ENCODE results near the gene HTR3B. TPM values are rescaled to one million over a fixed set of nuclear protein-coding genes. Genes with fewer than 3 reads are reported as not detected.

HTR3B gene
- total and polyA plus RNA-seq, 10 of the 15 experiments (the other 5 are each of a cell fraction or from before 2014, with no cell fraction given) = not detected

DNA sequence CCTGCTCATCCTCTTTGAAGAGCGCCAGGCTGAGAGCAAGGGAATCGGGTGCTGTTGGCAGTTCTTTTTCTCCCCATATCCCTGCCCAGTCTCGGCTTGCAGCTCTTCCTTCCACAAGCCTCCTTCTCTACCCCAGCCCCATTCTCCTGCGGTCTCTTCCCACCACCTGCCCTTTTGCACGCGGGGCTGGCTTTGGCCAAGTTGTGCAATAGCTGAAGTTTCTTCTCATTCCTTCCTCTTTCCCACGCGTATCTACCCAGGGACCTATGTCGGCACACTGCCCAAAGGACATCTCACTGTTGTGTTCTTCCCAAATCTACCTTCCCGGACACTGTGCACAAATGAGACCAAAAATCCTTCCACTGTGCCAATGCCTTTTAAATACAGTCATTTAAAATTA is 48.0 kb downstream of the HTR3B start:
- H3K27me3 ChIP-seq (replicated peaks in 1 of 2; ENCODE audit: control insufficient read depth in 2 of 2, insufficient read depth in 2 of 2, low read length in 1 of 2) = peaks cover 0 to 4% of the 10 kb centered on the region in 2 experiments; a peak in 3 of 4 replicates
- ChIA-PET SMC1A (ENCODE audit: uncharacterized antibody, unreplicated experiment) (no interaction called here), CTCF (no interaction called here), POLR2A (no interaction called here), RAD21 (ENCODE audit: unreplicated experiment) (no interaction called here)
- H3K36me3 ChIP-seq (ENCODE audit: control insufficient read depth in 2 of 2, insufficient read depth in 2 of 2, low read length in 1 of 2) = no peaks in the 10 kb centered on the region
- FAIRE-seq = no peak
- ATAC-seq = no peak
- H3K4me2 ChIP-seq (ENCODE audit: control insufficient read depth, insufficient read depth) = no peak overlapping the region
- H3K9me3 ChIP-seq (replicated peaks; ENCODE audit: control insufficient read depth, insufficient read depth, low read length) = no peaks in the 10 kb centered on the region
- H3K4me3 ChIP-seq = no peak overlapping the region
- intact Hi-C loops (cut with micrococcal nuclease; ENCODE audit: unreplicated experiment) = no loop called here
- in situ Hi-C loops (cut with MboI) = no loop called here
- no peaks in the 10 kb centered on the region for H4K20me1 ChIP-seq (ENCODE audit: control insufficient read depth, insufficient read depth)
- H3K4me1 ChIP-seq (ENCODE audit: control insufficient read depth, insufficient read depth, low read length) = no peaks in the 10 kb centered on the region
- no peak overlapping the region for H3K9ac ChIP-seq (ENCODE audit: control insufficient read depth, insufficient read depth, low read length)
- TF ChIP-seq, protein P1, sequence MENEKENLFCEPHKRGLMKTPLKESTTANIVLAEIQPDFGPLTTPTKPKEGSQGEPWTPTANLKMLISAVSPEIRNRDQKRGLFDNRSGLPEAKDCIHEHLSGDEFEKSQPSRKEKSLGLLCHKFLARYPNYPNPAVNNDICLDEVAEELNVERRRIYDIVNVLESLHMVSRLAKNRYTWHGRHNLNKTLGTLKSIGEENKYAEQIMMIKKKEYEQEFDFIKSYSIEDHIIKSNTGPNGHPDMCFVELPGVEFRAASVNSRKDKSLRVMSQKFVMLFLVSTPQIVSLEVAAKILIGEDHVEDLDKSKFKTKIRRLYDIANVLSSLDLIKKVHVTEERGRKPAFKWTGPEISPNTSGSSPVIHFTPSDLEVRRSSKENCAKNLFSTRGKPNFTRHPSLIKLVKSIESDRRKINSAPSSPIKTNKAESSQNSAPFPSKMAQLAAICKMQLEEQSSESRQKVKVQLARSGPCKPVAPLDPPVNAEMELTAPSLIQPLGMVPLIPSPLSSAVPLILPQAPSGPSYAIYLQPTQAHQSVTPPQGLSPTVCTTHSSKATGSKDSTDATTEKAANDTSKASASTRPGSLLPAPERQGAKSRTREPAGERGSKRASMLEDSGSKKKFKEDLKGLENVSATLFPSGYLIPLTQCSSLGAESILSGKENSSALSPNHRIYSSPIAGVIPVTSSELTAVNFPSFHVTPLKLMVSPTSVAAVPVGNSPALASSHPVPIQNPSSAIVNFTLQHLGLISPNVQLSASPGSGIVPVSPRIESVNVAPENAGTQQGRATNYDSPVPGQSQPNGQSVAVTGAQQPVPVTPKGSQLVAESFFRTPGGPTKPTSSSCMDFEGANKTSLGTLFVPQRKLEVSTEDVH (IDR thresholded peaks at IDR 0.05; ENCODE audit: low read depth, partially characterized antibody) = no peak
- TF ChIP-seq MYB (IDR thresholded peaks at IDR 0.05; ENCODE audit: borderline replicate concordance, low read depth, low read length) = no peak
- TF ChIP-seq RCOR1 (conservative IDR thresholded peaks at IDR 0.05; ENCODE audit: low read depth, low read length) = no peak
- no peak for TF ChIP-seq ESRRA (IDR thresholded peaks at IDR 0.05; ENCODE audit: low read length)
- TF ChIP-seq BCL11A (IDR thresholded peaks at IDR 0.05; ENCODE audit: low read depth, low read length) = no peak
- no peak for TF ChIP-seq CBX3 (IDR thresholded peaks at IDR 0.05; ENCODE audit: borderline replicate concordance, low read depth)
- TF ChIP-seq BRCA1 (IDR thresholded peaks at IDR 0.05; ENCODE audit: low read depth, low read length) = no peak
- no peak for TF ChIP-seq YY1 (IDR thresholded peaks at IDR 0.05; ENCODE audit: low read depth, low read length)
- TF ChIP-seq TCF3 (IDR thresholded peaks at IDR 0.05; ENCODE audit: borderline replicate concordance, insufficient read depth, low read depth, low read length) = no peak
- H3K27ac ChIP-seq (ENCODE audit: control insufficient read depth, insufficient read depth) = no peak overlapping the region
- H3K79me2 ChIP-seq (ENCODE audit: control insufficient read depth, insufficient read depth, low read length) = no peaks in the 10 kb centered on the region
- WGBS (ENCODE audit: insufficient coverage, insufficient replicate concordance, low lambda C conversion rate, missing lambda C conversion rate) = 40% methylated on average over 10 of the region's 10 CpGs
- no peak overlapping the region for H2AFZ ChIP-seq (ENCODE audit: control insufficient read depth, low read depth, low read length)
- BruUV-seq (replicated peaks) = no TSS peak
- no peak for DNase-seq (ENCODE audit: low read depth, low spot score)

Measured in GM12878 (cell line).